ENCODE measurements around the gene TEX44. TPM values are rescaled to one million over a fixed set of nuclear protein-coding genes. Genes with fewer than 3 reads are reported as not detected.
A peak's percentile ranks its signal among the peaks of the same experiment; 100 is the strongest.

The TEX44 gene
- polyA plus RNA-seq, 1 donor from 2014 or later: not detected

- peak overlapping the region; percentile 97 for H3K27ac ChIP-seq (ENCODE audit: low read length)
- H3K4me3 ChIP-seq (ENCODE audit: low read length): peak overlapping the region; percentile 68
- peak overlapping the region; percentile 56 for H2AFZ ChIP-seq (ENCODE audit: low read depth, low read length)
- peaks cover 4% of the 10 kb centered on the region for H3K79me2 ChIP-seq (replicated peaks; ENCODE audit: insufficient read depth, low read length)
- TF ChIP-seq POLR2AphosphoS5 (IDR thresholded peaks at IDR 0.05) (peak; percentile 90), EZH2 (IDR thresholded peaks at IDR 0.05; ENCODE audit: borderline replicate concordance, insufficient read depth, low read length, poor library complexity, severe bottlenecking) (no peak), CTCF (IDR thresholded peaks at IDR 0.05; ENCODE audit: poor library complexity, severe bottlenecking) (no peak), TAF1 (IDR thresholded peaks at IDR 0.05; ENCODE audit: low read depth) (no peak), RAD21 (conservative IDR thresholded peaks at IDR 0.05) (no peak), SMC3 (conservative IDR thresholded peaks at IDR 0.05; ENCODE audit: poor library complexity) (no peak), REST (IDR thresholded peaks at IDR 0.05; ENCODE audit: borderline replicate concordance) (peak; percentile 40), MXI1 (conservative IDR thresholded peaks at IDR 0.05; ENCODE audit: poor library complexity, severe bottlenecking) (peak; percentile 83), EP300 (conservative IDR thresholded peaks at IDR 0.05; ENCODE audit: poor library complexity, severe bottlenecking) (peak; percentile 87)
- peak overlapping the region; percentile 91 for H3K4me2 ChIP-seq (ENCODE audit: low read length)
- no peaks in the 10 kb centered on the region for H3K9me3 ChIP-seq (ENCODE audit: low read length)
- H3K9me2 ChIP-seq (ENCODE audit: insufficient read depth, low read length): no peaks in the 10 kb centered on the region
- H3K9ac ChIP-seq (ENCODE audit: low read length): peak overlapping the region; percentile 93
- H3K27me3 ChIP-seq (ENCODE audit: insufficient read depth, low read depth, low read length): no peaks in the 10 kb centered on the region
- no peaks in the 10 kb centered on the region for H3F3A ChIP-seq (ENCODE audit: insufficient read depth, low read length, poor library complexity, severe bottlenecking)
- H4K20me1 ChIP-seq (ENCODE audit: insufficient read depth): no peaks in the 10 kb centered on the region
- no peaks in the 10 kb centered on the region for H3K36me3 ChIP-seq (ENCODE audit: insufficient read depth, low read length)
These were observed 12.3 kb downstream of the TEX44 start for GRCh38 chr2:231604685-231605606.

GRCh38 chr2:231605607-231606091, 13.0 kb downstream of the TEX44 start:
- Histone ChIP-seq H3K27ac (ENCODE audit: low read length) (peak overlapping the region; percentile 97), H3K79me2 (replicated peaks; ENCODE audit: insufficient read depth, low read length) (peaks cover 4% of the 10 kb centered on the region), H4K20me1 (ENCODE audit: insufficient read depth) (no peaks in the 10 kb centered on the region), H3K9ac (ENCODE audit: low read length) (peak overlapping the region; percentile 93), H3K9me2 (ENCODE audit: insufficient read depth, low read length) (no peaks in the 10 kb centered on the region), H3K4me3 (ENCODE audit: low read length) (peak overlapping the region; percentile 68), H2AFZ (ENCODE audit: low read depth, low read length) (no peak overlapping the region), H3F3A (ENCODE audit: insufficient read depth, low read length, poor library complexity, severe bottlenecking) (no peaks in the 10 kb centered on the region), H3K9me3 (ENCODE audit: low read length) (no peaks in the 10 kb centered on the region), H3K36me3 (ENCODE audit: insufficient read depth, low read length) (no peaks in the 10 kb centered on the region), H3K4me2 (ENCODE audit: low read length) (peak overlapping the region; percentile 91), H3K27me3 (ENCODE audit: insufficient read depth, low read depth, low read length) (no peaks in the 10 kb centered on the region)
- TF ChIP-seq POLR2AphosphoS5 (IDR thresholded peaks at IDR 0.05) (no peak), EP300 (conservative IDR thresholded peaks at IDR 0.05; ENCODE audit: poor library complexity, severe bottlenecking) (no peak), TAF1 (IDR thresholded peaks at IDR 0.05; ENCODE audit: low read depth) (no peak), SMC3 (conservative IDR thresholded peaks at IDR 0.05; ENCODE audit: poor library complexity) (no peak), CTCF (IDR thresholded peaks at IDR 0.05; ENCODE audit: poor library complexity, severe bottlenecking) (no peak), RAD21 (conservative IDR thresholded peaks at IDR 0.05) (no peak), REST (IDR thresholded peaks at IDR 0.05; ENCODE audit: borderline replicate concordance) (no peak), EZH2 (IDR thresholded peaks at IDR 0.05; ENCODE audit: borderline replicate concordance, insufficient read depth, low read length, poor library complexity, severe bottlenecking) (no peak), MXI1 (conservative IDR thresholded peaks at IDR 0.05; ENCODE audit: poor library complexity, severe bottlenecking) (no peak)

All from neural cell (in vitro differentiated cells).